ENCODE data around the gene CCN6.

DNA sequence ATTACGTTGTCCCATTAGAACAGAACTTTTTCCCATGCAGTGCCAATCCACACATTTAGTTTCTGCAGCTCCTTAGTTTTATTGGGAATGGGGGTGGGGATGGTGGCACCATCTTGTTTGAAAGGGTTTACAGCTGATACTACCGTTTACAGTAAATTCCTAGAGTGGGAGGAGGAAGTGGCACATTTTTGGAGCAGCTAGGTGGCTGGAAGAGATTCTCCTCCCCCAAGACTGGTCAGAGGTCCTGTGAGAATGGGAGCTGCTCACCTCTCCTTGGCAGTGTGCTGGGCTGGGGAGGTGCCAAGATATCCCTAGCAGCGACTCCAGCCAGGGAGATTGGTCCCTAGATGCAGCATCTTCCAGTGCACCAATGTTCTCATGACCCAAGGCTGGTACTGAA lies 12.4 kb upstream of the CCN6 start:
- TF ChIP-seq POLR2A (IDR thresholded peaks at IDR 0.05; ENCODE audit: low read length) (no peak), GATA1 (IDR thresholded peaks at IDR 0.05; ENCODE audit: low read depth, low read length) (no peak)
